CD14-positive monocyte (primary cell): ENCODE measurements around the gene EZH2. TPM values are rescaled to one million over a fixed set of nuclear protein-coding genes. Genes with fewer than 3 reads are reported as not detected.

Source experiments
- DNase-seq, 3 donors: peaks; one replicate each; pipeline ENCODE4 v3.0.0-alpha.2; 2011 to 2022
- H2AFZ ChIP-seq: 2 replicates; pipeline ENCODE4 v1.6.0; 2012; ENCODE audit warnings: mild to moderate bottlenecking, low read depth, low read length, inconsistent platforms; ENCODE audit not compliant: insufficient read depth, poor library complexity, severe bottlenecking
- H3K27ac ChIP-seq, 2 donors: 1 replicate in 1 of 2; 2 replicates in 1 of 2; pipeline ENCODE4 v1.5.1; 2012 to 2013; ENCODE audit warnings: low read length in 2 of 2, control low read depth in 1 of 2, inconsistent platforms in 1 of 2, low read depth in 1 of 2, mild to moderate bottlenecking in 1 of 2
- H3K27me3 ChIP-seq, 2 donors: one replicate each; pipeline versions ENCODE4 v1.6.0 to v1.6.1; 2011 to 2013; ENCODE audit warnings: low read length in 2 of 2; ENCODE audit not compliant: control insufficient read depth in 2 of 2, insufficient read depth in 2 of 2
- H3K36me3 ChIP-seq, 2 donors: replicated peaks in 1 of 2; 1 replicate in 1 of 2; 2 replicates in 1 of 2; pipeline versions ENCODE4 v1.5.1 to v1.6.1; 2012 to 2013; ENCODE audit warnings: low read length in 2 of 2, control low read depth in 1 of 2, inconsistent platforms in 1 of 2, mild to moderate bottlenecking in 1 of 2; ENCODE audit not compliant: insufficient read depth in 2 of 2, control insufficient read depth in 1 of 2
- H3K4me1 ChIP-seq, 2 donors: 1 replicate in 1 of 2; 2 replicates in 1 of 2; pipeline versions ENCODE4 v1.5.1 to v1.6.1; 2012 to 2013; ENCODE audit warnings: low read length in 2 of 2, control low read depth in 1 of 2, inconsistent platforms in 1 of 2, mild to moderate bottlenecking in 1 of 2, moderate library complexity in 1 of 2; ENCODE audit not compliant: insufficient read depth in 2 of 2, control insufficient read depth in 1 of 2
- H3K4me2 ChIP-seq: replicated peaks from 2 replicates; pipeline ENCODE3; 2012; ENCODE audit warnings: low read length, moderate library complexity, mild to moderate bottlenecking; ENCODE audit not compliant: poor library complexity, severe bottlenecking; ENCODE audit errors: extremely low read depth
- H3K4me3 ChIP-seq, 3 experiments: fragments of 200-600 bp in 1 of 3; sonication (generic) in 1 of 3; replicated peaks in 1 of 3; 1 replicate in 2 of 3; 2 replicates in 1 of 3; pipeline ENCODE4 v1.5.1; 2011 to 2013; ENCODE audit warnings: low read length in 3 of 3, mild to moderate bottlenecking in 3 of 3, control low read depth in 2 of 3, low read depth in 2 of 3, inconsistent platforms in 1 of 3, moderate library complexity in 1 of 3
- H3K79me2 ChIP-seq: 2 replicates; pipeline ENCODE4 v1.6.0; 2012; ENCODE audit warnings: mild to moderate bottlenecking, control low read depth, inconsistent platforms, low read length, moderate library complexity; ENCODE audit not compliant: insufficient read depth
- H3K9ac ChIP-seq: 2 replicates; pipeline ENCODE4 v1.6.0; 2017; ENCODE audit warnings: low read length, mild to moderate bottlenecking; ENCODE audit not compliant: insufficient read depth, poor library complexity, severe bottlenecking
- H3K9me3 ChIP-seq, 2 donors: replicated peaks in 1 of 2; 1 replicate in 1 of 2; 2 replicates in 1 of 2; pipeline versions ENCODE4 v1.5.1 to v1.6.1; 2012 to 2013; ENCODE audit warnings: low read length in 2 of 2, control low read depth in 1 of 2; ENCODE audit not compliant: control insufficient read depth in 1 of 2, insufficient read depth in 1 of 2
- H4K20me1 ChIP-seq: 2 replicates; pipeline ENCODE4 v1.6.0; 2012; ENCODE audit warnings: mild to moderate bottlenecking, low read length, control low read depth, moderate library complexity; ENCODE audit not compliant: insufficient read depth
- H3K27ac Mint-ChIP-seq, 7 donors: one replicate each; pipeline ENCODE4 v1.8.0; 2020; ENCODE audit warnings: mild to moderate bottlenecking in 7 of 7, mixed read lengths in 7 of 7, moderate library complexity in 6 of 7, inconsistent platforms in 2 of 7
- H3K27me3 Mint-ChIP-seq, 3 donors: one replicate each; pipeline ENCODE4 v1.8.0; 2021 to 2022; ENCODE audit warnings: low read depth in 3 of 3, mild to moderate bottlenecking in 3 of 3, mixed read lengths in 3 of 3, moderate library complexity in 3 of 3, inconsistent platforms in 1 of 3
- H3K36me3 Mint-ChIP-seq, 2 donors: one replicate each; pipeline ENCODE4 v1.8.0; 2020; ENCODE audit warnings: mixed read lengths in 2 of 2, inconsistent platforms in 1 of 2, mild to moderate bottlenecking in 1 of 2
- H3K4me1 Mint-ChIP-seq: one replicate; pipeline ENCODE4 v1.8.0; 2020; ENCODE audit warnings: mild to moderate bottlenecking, mixed read lengths
- H3K4me3 Mint-ChIP-seq, 2 donors: one replicate each; pipeline ENCODE4 v1.8.0; 2020; ENCODE audit warnings: mild to moderate bottlenecking in 2 of 2, mixed read lengths in 2 of 2, moderate library complexity in 1 of 2
- H3K9me3 Mint-ChIP-seq, 7 donors: one replicate each; pipeline ENCODE4 v1.8.0; 2020 to 2022; ENCODE audit warnings: mixed read lengths in 7 of 7, mild to moderate bottlenecking in 6 of 7, moderate library complexity in 6 of 7, inconsistent platforms in 2 of 7
- CTCF ChIP-seq: fragments of 200-600 bp; IDR thresholded peaks from one replicate; pipeline ENCODE4 v1.8.0; 2022; ENCODE audit warnings: antibody characterized with exemption, mild to moderate bottlenecking
- WGBS: methylation state at CpG from one replicate; pipeline ENCODE4 v1.1.5; 2013; ENCODE audit warnings: missing lambda C conversion rate; ENCODE audit not compliant: insufficient coverage; 5-methylcytosine and 5-hydroxymethylcytosine counted together
- intact Hi-C, 2 donors: fragments of 100-400 bp; cut with micrococcal nuclease; formaldehyde crosslinking; loops; one replicate each; pipeline versions ENCODE4 v1.15.0 to v1.15.1; 2023
- polyA plus RNA-seq, 3 donors: library from polyadenylated mRNA; depleted of rRNA in 1 of 3; unstranded in 2 of 3; stranded (reverse) in 1 of 3; fragments of 300-500 nt in 2 of 3; fragments of >200 nt in 1 of 3; fragmentation: Illumina TruSeq in 2 of 3; gene quantifications; 1 replicate in 2 of 3; 2 replicates in 1 of 3; pipeline ENCODE4 v1.2.3, GENCODE V29; 2012 to 2021

Gene EZH2
- polyA plus RNA-seq, 3 donors, result 1.3 to 6.1 (median 1.6) TPM

- H3K4me3 ChIP-seq, result no peak overlapping the region
- intact Hi-C loops, result no loop called here
- no peak overlapping the region for H2AFZ ChIP-seq
- H3K36me3 Mint-ChIP-seq, result no peaks in the 10 kb centered on the region
- H3K36me3 ChIP-seq, result no peaks in the 10 kb centered on the region
- no peak overlapping the region for H3K4me2 ChIP-seq
- DNase-seq, result no peak
- H3K4me3 Mint-ChIP-seq, result no peak overlapping the region
- no peak overlapping the region for H3K27ac ChIP-seq
- peaks cover 0 to 2% (median 2%) of the 10 kb centered on the region in 3 donors for H3K27me3 Mint-ChIP-seq
- no peak for TF ChIP-seq CTCF
- H4K20me1 ChIP-seq, result no peaks in the 10 kb centered on the region
- 93% methylated on average over 10 of the region's 10 CpGs for WGBS
- H3K79me2 ChIP-seq, result no peaks in the 10 kb centered on the region
- no peaks in the 10 kb centered on the region for H3K9me3 ChIP-seq
- no peaks in the 10 kb centered on the region for H3K4me1 ChIP-seq
- no peak overlapping the region for H3K9ac ChIP-seq
- no peak overlapping the region for H3K27ac Mint-ChIP-seq
- no peaks in the 10 kb centered on the region for H3K27me3 ChIP-seq
- H3K9me3 Mint-ChIP-seq, result peaks cover 0 to 2% (median 0%) of the 10 kb centered on the region in 7 donors
- H3K4me1 Mint-ChIP-seq, result no peaks in the 10 kb centered on the region
These were observed 34.0 kb upstream of the EZH2 start for GRCh38 chr7:148918058-148918596.

- intact Hi-C loops, result no loop called here
- H2AFZ ChIP-seq, result no peak overlapping the region
- H3K27me3 ChIP-seq, result no peaks in the 10 kb centered on the region
- no peaks in the 10 kb centered on the region for H3K4me1 Mint-ChIP-seq
- H3K9me3 ChIP-seq, result no peaks in the 10 kb centered on the region
- no peak for DNase-seq
- H3K4me2 ChIP-seq, result no peak overlapping the region
- no peak overlapping the region for H3K4me3 ChIP-seq
- H3K27ac ChIP-seq, result no peak overlapping the region
- H3K36me3 ChIP-seq, result no peaks in the 10 kb centered on the region
- H4K20me1 ChIP-seq, result no peaks in the 10 kb centered on the region
- no peak for TF ChIP-seq CTCF
- H3K79me2 ChIP-seq, result no peaks in the 10 kb centered on the region
- H3K9ac ChIP-seq, result no peak overlapping the region
- H3K9me3 Mint-ChIP-seq, result no peaks in the 10 kb centered on the region
- WGBS, result no CpG with 5 or more reads among the region's 1 CpG
- H3K4me3 Mint-ChIP-seq, result no peak overlapping the region
- H3K27ac Mint-ChIP-seq, result no peak overlapping the region
- no peaks in the 10 kb centered on the region for H3K36me3 Mint-ChIP-seq
- H3K27me3 Mint-ChIP-seq, result peaks cover 0 to 3% (median 2%) of the 10 kb centered on the region in 3 donors
- H3K4me1 ChIP-seq, result no peaks in the 10 kb centered on the region
These were observed 32.1 kb upstream of the EZH2 start for GRCh38 chr7:148916186-148916585.
